ENCODE data around the gene ANXA10. TPM values are rescaled to one million over a fixed set of nuclear protein-coding genes. Genes with fewer than 3 reads are reported as not detected.
"Not testable (repeated sequence)": the region's sequence is repeated elsewhere in the genome, so short reads cannot be mapped to it uniquely, and the experiment has no call there.

The ANXA10 gene
- total and polyA plus RNA-seq, 7 donors: 0.92 to 5.4 TPM; not detected in 5

DNA sequence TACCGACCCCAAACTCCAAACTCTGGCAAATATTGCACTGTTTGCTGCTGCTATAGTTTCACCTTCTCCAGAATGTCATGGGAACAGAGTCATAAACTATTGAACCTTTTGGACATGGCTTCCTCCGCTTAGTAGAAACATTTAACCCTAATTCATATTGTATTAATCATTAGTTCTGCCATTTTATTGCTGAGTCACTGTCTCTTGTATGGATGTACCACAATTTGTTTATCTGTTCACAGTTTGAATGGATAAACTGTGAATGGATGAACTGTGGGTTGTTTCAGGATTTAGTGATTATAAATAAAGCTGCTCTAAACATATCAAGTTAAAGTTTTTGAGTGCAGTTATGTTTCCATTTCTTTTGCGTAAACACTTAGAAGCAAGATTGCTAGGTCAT, 10.1 kb downstream of the ANXA10 start:
- H3K4me3 ChIP-seq: no peak overlapping the region
- no peak overlapping the region for H3K27ac ChIP-seq
- H3K9me3 ChIP-seq: no peaks in the 10 kb centered on the region
- no peaks in the 10 kb centered on the region for H3K27me3 ChIP-seq
- H3K4me1 ChIP-seq: no peaks in the 10 kb centered on the region
- TF ChIP-seq EP300 (IDR thresholded peaks at IDR 0.05) (no peak), POLR2A (IDR thresholded peaks at IDR 0.05) (no peak), POLR2AphosphoS5 (IDR thresholded peaks at IDR 0.05) (no peak)
- TF ChIP-seq, protein P1, sequence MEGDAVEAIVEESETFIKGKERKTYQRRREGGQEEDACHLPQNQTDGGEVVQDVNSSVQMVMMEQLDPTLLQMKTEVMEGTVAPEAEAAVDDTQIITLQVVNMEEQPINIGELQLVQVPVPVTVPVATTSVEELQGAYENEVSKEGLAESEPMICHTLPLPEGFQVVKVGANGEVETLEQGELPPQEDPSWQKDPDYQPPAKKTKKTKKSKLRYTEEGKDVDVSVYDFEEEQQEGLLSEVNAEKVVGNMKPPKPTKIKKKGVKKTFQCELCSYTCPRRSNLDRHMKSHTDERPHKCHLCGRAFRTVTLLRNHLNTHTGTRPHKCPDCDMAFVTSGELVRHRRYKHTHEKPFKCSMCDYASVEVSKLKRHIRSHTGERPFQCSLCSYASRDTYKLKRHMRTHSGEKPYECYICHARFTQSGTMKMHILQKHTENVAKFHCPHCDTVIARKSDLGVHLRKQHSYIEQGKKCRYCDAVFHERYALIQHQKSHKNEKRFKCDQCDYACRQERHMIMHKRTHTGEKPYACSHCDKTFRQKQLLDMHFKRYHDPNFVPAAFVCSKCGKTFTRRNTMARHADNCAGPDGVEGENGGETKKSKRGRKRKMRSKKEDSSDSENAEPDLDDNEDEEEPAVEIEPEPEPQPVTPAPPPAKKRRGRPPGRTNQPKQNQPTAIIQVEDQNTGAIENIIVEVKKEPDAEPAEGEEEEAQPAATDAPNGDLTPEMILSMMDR (IDR thresholded peaks at IDR 0.05): no peak
- 84 to 88% methylated on average over 3 of the region's 3 CpGs for WGBS, 2 donors
- H3K36me3 ChIP-seq: no peaks in the 10 kb centered on the region
- DNase-seq: no peak
- intact Hi-C loops (cut with DNase I): no loop called here

DNA sequence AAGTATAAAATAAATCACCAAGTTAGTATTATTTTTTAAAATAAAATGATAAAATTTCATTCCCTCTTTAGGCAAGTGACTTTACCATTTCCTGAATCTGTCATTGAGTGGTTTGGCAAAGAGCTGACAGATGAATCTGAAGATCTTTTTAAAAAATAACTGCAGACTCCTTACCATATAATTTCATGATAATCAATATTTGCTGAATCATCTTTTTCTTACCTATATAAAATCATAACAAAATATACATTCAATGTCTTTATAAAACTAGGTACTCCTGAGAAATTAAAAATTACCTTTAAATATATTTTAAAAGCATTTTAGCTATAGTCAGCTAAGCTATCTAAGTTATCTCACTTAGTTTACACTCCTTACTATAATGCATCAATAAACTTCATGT, 17.2 kb downstream of the ANXA10 start:
- Histone ChIP-seq H3K9me3 (no peaks in the 10 kb centered on the region), H3K4me1 (no peaks in the 10 kb centered on the region), H3K27me3 (no peaks in the 10 kb centered on the region), H3K4me3 (no peak overlapping the region), H3K36me3 (no peaks in the 10 kb centered on the region), H3K27ac (no peak overlapping the region)
- TF ChIP-seq POLR2A (IDR thresholded peaks at IDR 0.05) (no peak), POLR2AphosphoS5 (IDR thresholded peaks at IDR 0.05) (no peak), EP300 (IDR thresholded peaks at IDR 0.05) (no peak)
- TF ChIP-seq, protein P1 (IDR thresholded peaks at IDR 0.05): no peak
- no peak for DNase-seq
- intact Hi-C loops (cut with DNase I): no loop called here

DNA sequence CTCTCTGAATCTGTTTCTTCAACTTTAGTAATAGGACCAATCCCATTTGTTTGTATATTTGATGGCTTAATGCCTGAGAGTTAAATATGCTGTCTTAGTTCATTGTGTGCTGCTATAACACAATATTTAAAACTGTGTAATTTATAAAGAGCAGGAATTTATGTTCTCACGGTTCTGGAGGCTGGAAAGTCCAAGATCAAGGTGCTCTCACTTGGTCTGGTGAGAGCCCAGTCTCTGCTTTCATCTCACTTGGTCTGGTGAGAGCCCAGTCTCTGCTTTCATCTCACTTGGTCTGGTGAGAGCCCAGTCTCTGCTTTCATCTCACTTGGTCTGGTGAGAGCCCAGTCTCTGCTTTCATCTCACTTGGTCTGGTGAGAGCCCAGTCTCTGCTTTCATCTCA, 20.7 kb downstream of the ANXA10 start:
- 60 to 74% methylated on average over 1 of the region's 1 CpG for WGBS, 2 donors
- H3K27me3 ChIP-seq; H3K4me3 ChIP-seq; H3K9me3 ChIP-seq; intact Hi-C loops (cut with DNase I); H3K4me1 ChIP-seq; DNase-seq; H3K27ac ChIP-seq; H3K36me3 ChIP-seq: not testable (repeated sequence)

DNA sequence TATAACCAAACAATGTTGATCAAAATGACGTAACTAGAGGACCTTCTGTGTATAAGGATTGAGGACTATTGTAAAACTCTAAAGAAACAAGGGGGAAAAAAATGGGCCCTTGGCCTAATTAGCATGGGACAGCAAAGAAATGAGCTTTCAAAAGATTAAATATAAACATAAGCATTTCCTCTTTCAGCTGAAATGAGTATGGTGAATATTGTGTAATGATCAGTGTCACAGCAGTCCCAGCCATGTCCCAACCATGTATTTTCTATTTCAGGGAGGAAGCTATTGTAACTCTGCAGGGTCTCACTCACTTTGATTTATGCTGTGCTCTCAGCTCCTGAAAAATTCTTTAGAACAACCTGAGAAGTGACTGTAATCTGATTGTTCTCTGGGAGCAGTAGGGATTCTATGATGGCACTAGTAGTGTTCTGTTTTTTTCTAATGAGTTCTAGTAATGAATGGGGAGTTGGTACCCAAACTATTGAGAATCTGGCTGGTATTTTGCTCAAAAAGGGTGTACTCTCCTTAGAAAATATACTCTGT, 25.8 kb downstream of the ANXA10 start:
- no peak for DNase-seq
- no peak overlapping the region for H3K4me3 ChIP-seq
- H3K36me3 ChIP-seq: no peaks in the 10 kb centered on the region
- WGBS, 2 donors: 68 to 92% methylated on average over 1 of the region's 1 CpG
- H3K9me3 ChIP-seq: no peaks in the 10 kb centered on the region
- TF ChIP-seq POLR2AphosphoS5 (IDR thresholded peaks at IDR 0.05) (no peak), POLR2A (IDR thresholded peaks at IDR 0.05) (no peak), EP300 (IDR thresholded peaks at IDR 0.05) (no peak)
- TF ChIP-seq, protein P1 (IDR thresholded peaks at IDR 0.05): no peak
- intact Hi-C loops (cut with DNase I): no loop called here
- no peaks in the 10 kb centered on the region for H3K27me3 ChIP-seq
- H3K27ac ChIP-seq: no peak overlapping the region
- H3K4me1 ChIP-seq: no peaks in the 10 kb centered on the region

DNA sequence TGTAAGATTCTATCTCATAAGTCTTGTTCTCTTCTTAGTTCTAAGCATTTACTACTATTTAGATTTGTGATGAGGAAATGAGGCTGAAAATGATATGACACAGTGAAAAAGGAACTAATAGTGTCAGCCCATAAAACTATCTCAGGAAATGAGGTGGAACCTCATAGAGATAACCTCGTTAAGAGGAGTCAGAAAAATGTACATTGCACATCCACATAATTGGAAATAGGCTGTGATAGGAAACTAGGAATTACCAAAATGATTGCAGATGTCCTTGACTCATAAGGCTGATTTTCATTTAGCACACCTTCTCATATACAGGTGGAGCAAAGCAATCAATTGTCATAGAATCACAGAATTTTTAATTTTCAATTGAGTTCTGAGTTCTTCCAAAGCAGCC, 26.8 kb downstream of the ANXA10 start:
- Histone ChIP-seq H3K36me3 (no peaks in the 10 kb centered on the region), H3K27ac (no peak overlapping the region), H3K9me3 (no peaks in the 10 kb centered on the region), H3K4me3 (no peak overlapping the region), H3K27me3 (no peaks in the 10 kb centered on the region), H3K4me1 (no peaks in the 10 kb centered on the region)
- DNase-seq: no peak
- WGBS, 2 donors: 8 to 20% methylated on average over 1 of the region's 1 CpG
- TF ChIP-seq, protein P1 (IDR thresholded peaks at IDR 0.05): no peak
- TF ChIP-seq EP300 (IDR thresholded peaks at IDR 0.05): no peak
- TF ChIP-seq POLR2AphosphoS5 (IDR thresholded peaks at IDR 0.05): no peak
- TF ChIP-seq POLR2A (IDR thresholded peaks at IDR 0.05): no peak
- intact Hi-C loops (cut with DNase I): no loop called here
